ENCODE data around the gene DHX38. TPM values are rescaled to one million over a fixed set of nuclear protein-coding genes. Genes with fewer than 3 reads are reported as not detected.
"Not testable (repeated sequence)": the region's sequence is repeated elsewhere in the genome, so short reads cannot be mapped to it uniquely, and the experiment has no call there.

Gene DHX38
- total RNA-seq, 1 donor from 2014 or later: 81.7 TPM

GRCh38 chr16:72051818-72052217 is 41.8 kb upstream of the DHX38 start:
- TF ChIP-seq, protein P1, sequence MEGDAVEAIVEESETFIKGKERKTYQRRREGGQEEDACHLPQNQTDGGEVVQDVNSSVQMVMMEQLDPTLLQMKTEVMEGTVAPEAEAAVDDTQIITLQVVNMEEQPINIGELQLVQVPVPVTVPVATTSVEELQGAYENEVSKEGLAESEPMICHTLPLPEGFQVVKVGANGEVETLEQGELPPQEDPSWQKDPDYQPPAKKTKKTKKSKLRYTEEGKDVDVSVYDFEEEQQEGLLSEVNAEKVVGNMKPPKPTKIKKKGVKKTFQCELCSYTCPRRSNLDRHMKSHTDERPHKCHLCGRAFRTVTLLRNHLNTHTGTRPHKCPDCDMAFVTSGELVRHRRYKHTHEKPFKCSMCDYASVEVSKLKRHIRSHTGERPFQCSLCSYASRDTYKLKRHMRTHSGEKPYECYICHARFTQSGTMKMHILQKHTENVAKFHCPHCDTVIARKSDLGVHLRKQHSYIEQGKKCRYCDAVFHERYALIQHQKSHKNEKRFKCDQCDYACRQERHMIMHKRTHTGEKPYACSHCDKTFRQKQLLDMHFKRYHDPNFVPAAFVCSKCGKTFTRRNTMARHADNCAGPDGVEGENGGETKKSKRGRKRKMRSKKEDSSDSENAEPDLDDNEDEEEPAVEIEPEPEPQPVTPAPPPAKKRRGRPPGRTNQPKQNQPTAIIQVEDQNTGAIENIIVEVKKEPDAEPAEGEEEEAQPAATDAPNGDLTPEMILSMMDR (IDR thresholded peaks at IDR 0.05; ENCODE audit: unreplicated experiment): no peak
- DNase-seq (ENCODE audit: low spot score, unreplicated experiment): no peak
- Mint-ChIP-seq H3K27ac (no peak overlapping the region), H3K27me3 (no peaks in the 10 kb centered on the region), H3K9me3 (ENCODE audit: low read depth) (peaks cover 3% of the 10 kb centered on the region), H3K36me3 (ENCODE audit: insufficient read depth) (peaks cover 4% of the 10 kb centered on the region), H3K4me3 (ENCODE audit: low read depth) (no peak overlapping the region), H3K4me1 (ENCODE audit: low read depth) (peaks cover 7% of the 10 kb centered on the region)

DNA sequence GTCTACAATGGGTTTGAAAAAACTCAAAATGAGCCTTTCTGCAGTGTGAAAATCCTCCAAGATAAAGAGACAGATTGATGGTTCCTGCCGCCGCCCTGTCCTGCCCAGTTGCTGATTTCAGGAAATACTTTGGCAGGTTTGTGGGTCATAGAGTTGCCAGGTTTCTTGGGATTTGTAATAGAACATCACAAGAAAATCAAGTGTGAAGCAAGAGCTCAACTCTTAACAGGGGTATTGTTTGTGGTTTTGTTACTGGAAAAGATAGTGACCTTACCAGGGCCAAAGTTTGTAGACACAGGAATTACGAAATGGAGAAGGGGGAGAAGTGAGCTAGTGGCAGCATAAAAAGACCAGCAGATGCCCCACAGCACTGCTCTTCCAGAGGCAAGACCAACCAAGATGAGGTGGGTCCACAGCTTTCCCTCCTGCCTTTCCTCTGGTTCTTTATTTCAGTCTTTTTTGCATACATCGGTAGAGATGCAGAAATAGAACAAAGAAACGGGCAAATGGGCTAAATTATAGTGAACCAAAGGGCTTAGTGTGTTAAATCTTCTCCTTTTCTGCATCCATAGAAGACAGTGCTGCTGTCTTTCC is 39.3 kb upstream of the DHX38 start, which contains the start of gene HP:
Gene HP (plus strand): TSS at position 252 of the 594 bp plus-strand sequence. CDS start 148 bp downstream, at position 400.
- not testable (repeated sequence) for H3K9me3 Mint-ChIP-seq (ENCODE audit: low read depth); H3K36me3 Mint-ChIP-seq (ENCODE audit: insufficient read depth); H3K27me3 Mint-ChIP-seq; H3K4me1 Mint-ChIP-seq (ENCODE audit: low read depth); H3K27ac Mint-ChIP-seq; H3K4me3 Mint-ChIP-seq (ENCODE audit: low read depth); DNase-seq (ENCODE audit: low spot score, unreplicated experiment)

GRCh38 chr16:72055911-72056310 is 37.7 kb upstream of the DHX38 start:
- peaks cover 9% of the 10 kb centered on the region for H3K4me1 Mint-ChIP-seq (ENCODE audit: low read depth)
- TF ChIP-seq, protein P1 (IDR thresholded peaks at IDR 0.05; ENCODE audit: unreplicated experiment): no peak
- H3K9me3 Mint-ChIP-seq (ENCODE audit: low read depth): no peaks in the 10 kb centered on the region
- H3K36me3 Mint-ChIP-seq (ENCODE audit: insufficient read depth): no peaks in the 10 kb centered on the region
- no peak for DNase-seq (ENCODE audit: low spot score, unreplicated experiment)
- no peak overlapping the region for H3K4me3 Mint-ChIP-seq (ENCODE audit: low read depth)
- H3K27ac Mint-ChIP-seq: no peak overlapping the region
- peaks cover 3% of the 10 kb centered on the region for H3K27me3 Mint-ChIP-seq

- H3K27ac Mint-ChIP-seq; H3K27me3 Mint-ChIP-seq; H3K36me3 Mint-ChIP-seq (ENCODE audit: insufficient read depth); DNase-seq (ENCODE audit: low spot score, unreplicated experiment); H3K4me3 Mint-ChIP-seq (ENCODE audit: low read depth); H3K4me1 Mint-ChIP-seq (ENCODE audit: low read depth); H3K9me3 Mint-ChIP-seq (ENCODE audit: low read depth): not testable (repeated sequence)
These were observed 36.3 kb upstream of the DHX38 start for GRCh38 chr16:72057313-72057712.

- not testable (repeated sequence) for DNase-seq (ENCODE audit: low spot score, unreplicated experiment)
These were observed 34.6 kb upstream of the DHX38 start for GRCh38 chr16:72059060-72059459.

DNA sequence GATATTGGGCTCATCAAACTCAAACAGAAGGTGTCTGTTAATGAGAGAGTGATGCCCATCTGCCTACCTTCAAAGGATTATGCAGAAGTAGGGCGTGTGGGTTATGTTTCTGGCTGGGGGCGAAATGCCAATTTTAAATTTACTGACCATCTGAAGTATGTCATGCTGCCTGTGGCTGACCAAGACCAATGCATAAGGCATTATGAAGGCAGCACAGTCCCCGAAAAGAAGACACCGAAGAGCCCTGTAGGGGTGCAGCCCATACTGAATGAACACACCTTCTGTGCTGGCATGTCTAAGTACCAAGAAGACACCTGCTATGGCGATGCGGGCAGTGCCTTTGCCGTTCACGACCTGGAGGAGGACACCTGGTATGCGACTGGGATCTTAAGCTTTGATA is 33.2 kb upstream of the DHX38 start:
- H3K27ac Mint-ChIP-seq: no peak overlapping the region
- peaks cover 1% of the 10 kb centered on the region for H3K4me1 Mint-ChIP-seq (ENCODE audit: low read depth)
- H3K27me3 Mint-ChIP-seq: peaks cover 3% of the 10 kb centered on the region
- no peak for DNase-seq (ENCODE audit: low spot score, unreplicated experiment)
- peaks cover 1% of the 10 kb centered on the region for H3K36me3 Mint-ChIP-seq (ENCODE audit: insufficient read depth)
- H3K4me3 Mint-ChIP-seq (ENCODE audit: low read depth): no peak overlapping the region
- TF ChIP-seq, protein P1 (IDR thresholded peaks at IDR 0.05; ENCODE audit: unreplicated experiment): no peak
- no peaks in the 10 kb centered on the region for H3K9me3 Mint-ChIP-seq (ENCODE audit: low read depth)

More at GRCh38 chr16:72059060-72059459, 34.6 kb upstream of the DHX38 start:
- not testable (repeated sequence) for H3K4me3 Mint-ChIP-seq (ENCODE audit: low read depth); H3K4me1 Mint-ChIP-seq (ENCODE audit: low read depth); H3K9me3 Mint-ChIP-seq (ENCODE audit: low read depth); H3K27me3 Mint-ChIP-seq; H3K27ac Mint-ChIP-seq; H3K36me3 Mint-ChIP-seq (ENCODE audit: insufficient read depth)

GRCh38 chr16:72061564-72061963 is 32.1 kb upstream of the DHX38 start:
- TF ChIP-seq, protein P1 (IDR thresholded peaks at IDR 0.05; ENCODE audit: unreplicated experiment): no peak
- peaks cover 3% of the 10 kb centered on the region for H3K27me3 Mint-ChIP-seq
- H3K4me3 Mint-ChIP-seq (ENCODE audit: low read depth): no peak overlapping the region
- H3K4me1 Mint-ChIP-seq (ENCODE audit: low read depth): peaks cover 2% of the 10 kb centered on the region
- H3K27ac Mint-ChIP-seq: no peak overlapping the region
- H3K36me3 Mint-ChIP-seq (ENCODE audit: insufficient read depth): peaks cover 1% of the 10 kb centered on the region
- H3K9me3 Mint-ChIP-seq (ENCODE audit: low read depth): no peaks in the 10 kb centered on the region
- DNase-seq (ENCODE audit: low spot score, unreplicated experiment): no peak

Measured in progenitor cell of endocrine pancreas (in vitro differentiated cells).